Measurements from ENCODE around the gene ACACA.
"Not testable (repeated sequence)": the region's sequence is repeated elsewhere in the genome, so short reads cannot be mapped to it uniquely, and the experiment has no call there.

The ACACA gene

GRCh38 chr17:37413875-37414519 lies 7.4 kb upstream of the ACACA start:
- no peak overlapping the region for H3K4me3 ChIP-seq (ENCODE audit: low read length)
- peak; percentile 10 for DNase-seq (ENCODE audit: low read depth)
- TF ChIP-seq CTCF (IDR thresholded peaks at IDR 0.05; ENCODE audit: insufficient read depth, low read depth, low read length, missing control alignments), result peak; percentile 19

- no peak overlapping the region for H3K4me3 ChIP-seq (ENCODE audit: low read length)
- no peak for DNase-seq (ENCODE audit: low read depth)
- no peak for TF ChIP-seq CTCF (IDR thresholded peaks at IDR 0.05; ENCODE audit: insufficient read depth, low read depth, low read length, missing control alignments)
Observed at GRCh38 chr17:37410357-37410756, 3.7 kb upstream of the ACACA start.

GRCh38 chr17:37408145-37408479 lies 1.5 kb upstream of the ACACA start:
- not testable (repeated sequence) for H3K4me3 ChIP-seq (ENCODE audit: low read length); DNase-seq (ENCODE audit: low read depth)

- peak; percentile 41 for DNase-seq (ENCODE audit: low read depth)
- TF ChIP-seq CTCF (IDR thresholded peaks at IDR 0.05; ENCODE audit: insufficient read depth, low read depth, low read length, missing control alignments), result no peak
- H3K4me3 ChIP-seq (ENCODE audit: low read length), result peak overlapping the region; percentile 86
Observed at GRCh38 chr17:37405955-37406634, 541 bp downstream of the ACACA start.

GRCh38 chr17:37405522-37405921 lies 1.1 kb downstream of the ACACA start:
- not testable (repeated sequence) for DNase-seq (ENCODE audit: low read depth)
- H3K4me3 ChIP-seq (ENCODE audit: low read length), result peak overlapping the region; percentile 86

GRCh38 chr17:37400505-37400904 lies 6.1 kb downstream of the ACACA start:
- no peak overlapping the region for H3K4me3 ChIP-seq (ENCODE audit: low read length)
- DNase-seq (ENCODE audit: low read depth), result no peak
- no peak for TF ChIP-seq CTCF (IDR thresholded peaks at IDR 0.05; ENCODE audit: insufficient read depth, low read depth, low read length, missing control alignments)

GRCh38 chr17:37399265-37399803 lies 7.3 kb downstream of the ACACA start:
- no peak for TF ChIP-seq CTCF (IDR thresholded peaks at IDR 0.05; ENCODE audit: insufficient read depth, low read depth, low read length, missing control alignments)
- H3K4me3 ChIP-seq (ENCODE audit: low read length), result no peak overlapping the region
- DNase-seq (ENCODE audit: low read depth), result peak; percentile 64

GRCh38 chr17:37393352-37393751 lies 13.3 kb downstream of the ACACA start:
- H3K4me3 ChIP-seq (ENCODE audit: low read length), result no peak overlapping the region
- TF ChIP-seq CTCF (IDR thresholded peaks at IDR 0.05; ENCODE audit: insufficient read depth, low read depth, low read length, missing control alignments), result no peak
- no peak for DNase-seq (ENCODE audit: low read depth)

Measured in epithelial cell of esophagus (primary cell).